ENCODE data around the gene FUT6. TPM values are rescaled to one million over a fixed set of nuclear protein-coding genes. Genes with fewer than 3 reads are reported as not detected.

The FUT6 gene
- total and polyA plus RNA-seq, 7 experiments from 2014 or later = not detected

GRCh38 chr19:5827891-5828660 is 11.4 kb downstream of the FUT6 start:
- H3K4me1 Mint-ChIP-seq = peaks cover 5 to 19% (median 10%) of the 10 kb centered on the region in 7 donors
- H3K27me3 Mint-ChIP-seq = peaks cover 0 to 6% (median 0%) of the 10 kb centered on the region in 5 donors

GRCh38 chr19:5827342-5827890 is 12.1 kb downstream of the FUT6 start:
- Mint-ChIP-seq H3K27ac (peak overlapping the region; percentile 76 to 97 (median 92)), H3K27me3 (peaks cover 0 to 6% (median 0%) of the 10 kb centered on the region in 5 donors), H3K4me1 (peaks cover 5 to 19% (median 10%) of the 10 kb centered on the region in 7 donors), H3K9me3 (peaks cover 0 to 1% (median 0%) of the 10 kb centered on the region in 11 donors), H3K36me3 (no peaks in the 10 kb centered on the region), H3K4me3 (peak overlapping the region; percentile 79 to 98 (median 90))
- CTCF ChIA-PET = interaction anchor here (0.5 to 3.8 kb wide), 6 partner anchors 23 to 382 kb away, joined by 3 to 20 read pairs (median 6); partner anchors contain the start of gene NRTN
- no peak for DNase-seq
- Histone ChIP-seq H3K9me3 (ENCODE audit: control insufficient read depth in 2 of 3, low read length in 3 of 3) (no peaks in the 10 kb centered on the region), H3K4me1 (ENCODE audit: control insufficient read depth in 2 of 2, insufficient read depth in 2 of 2, low read length in 2 of 2) (peaks cover 10 to 17% of the 10 kb centered on the region in 2 donors), H3K36me3 (ENCODE audit: control insufficient read depth in 2 of 3, insufficient read depth in 3 of 3, low read length in 3 of 3) (no peaks in the 10 kb centered on the region), H3K27ac (ENCODE audit: low read depth, low read length) (peak overlapping the region; percentile 80), H3K27me3 (ENCODE audit: control insufficient read depth in 2 of 2, insufficient read depth in 2 of 2, low read length in 2 of 2) (no peaks in the 10 kb centered on the region), H3K4me3 (ENCODE audit: low read length) (peak overlapping the region; percentile 29)
- intact Hi-C loops (cut with micrococcal nuclease) = loop anchor here in 1 of 2 donors (5.0 kb wide), 1 partner anchor 535 kb away; the partner anchor contains the start of gene CLPP
- POLR2A ChIA-PET = interaction anchor here (0.6 to 3.5 kb wide), 14 partner anchors 17 to 373 kb away, joined by 3 to 43 read pairs (median 4); partner anchors contain the start of genes CATSPERD, DUS3L, LONP1 and NDUFA11
- no peak for ATAC-seq

More at GRCh38 chr19:5827891-5828660, 11.4 kb downstream of the FUT6 start:
- DNase-seq (peak; percentile 91 to 98 (median 94)), ATAC-seq (peak; percentile 90)
- no peaks in the 10 kb centered on the region for H3K36me3 ChIP-seq (ENCODE audit: control insufficient read depth in 2 of 3, insufficient read depth in 3 of 3, low read length in 3 of 3)
- H3K27me3 ChIP-seq (ENCODE audit: control insufficient read depth in 2 of 2, insufficient read depth in 2 of 2, low read length in 2 of 2) = no peaks in the 10 kb centered on the region
- no peaks in the 10 kb centered on the region for H3K36me3 Mint-ChIP-seq
- H3K4me1 ChIP-seq (ENCODE audit: control insufficient read depth in 2 of 2, insufficient read depth in 2 of 2, low read length in 2 of 2) = peaks cover 10 to 17% of the 10 kb centered on the region in 2 donors
- peak overlapping the region; percentile 91 to 100 (median 97) for H3K4me3 Mint-ChIP-seq
- peak overlapping the region; percentile 76 for H3K4me3 ChIP-seq (ENCODE audit: low read length)
- ChIA-PET POLR2A (interaction anchor here (0.6 to 3.5 kb wide), 17 partner anchors 18 to 372 kb away, joined by 3 to 43 read pairs (median 3); partner anchors contain the start of genes CATSPERD, DUS3L, LONP1 and NDUFA11), CTCF (interaction anchor here (0.5 to 3.8 kb wide), 9 partner anchors 11 to 382 kb away, joined by 3 to 20 read pairs (median 4); partner anchors contain the start of genes FUT6 and NRTN)
- intact Hi-C loops (cut with micrococcal nuclease) = loop anchor here (1.0 to 5.0 kb wide), 9 partner anchors 24 to 534 kb away; partner anchors contain the start of genes VMAC (in 2 of the 2), CATSPERD (in 1 of the 2), CLPP (in 1 of the 2) and DUS3L (in 1 of the 2)
- H3K9me3 Mint-ChIP-seq = peaks cover 0 to 1% (median 0%) of the 10 kb centered on the region in 11 donors
- peak overlapping the region; percentile 80 for H3K27ac ChIP-seq (ENCODE audit: low read depth, low read length)
- peak overlapping the region; percentile 94 to 100 (median 97) for H3K27ac Mint-ChIP-seq
- no peaks in the 10 kb centered on the region for H3K9me3 ChIP-seq (ENCODE audit: control insufficient read depth in 2 of 3, low read length in 3 of 3)

- Mint-ChIP-seq H3K27me3 (peaks cover 0 to 4% (median 0%) of the 10 kb centered on the region in 5 donors), H3K4me1 (peaks cover 5 to 19% (median 10%) of the 10 kb centered on the region in 7 donors), H3K4me3 (peak overlapping the region; percentile 79 to 98 (median 90)), H3K36me3 (no peaks in the 10 kb centered on the region), H3K27ac (peak overlapping the region; percentile 76 to 97 (median 92)), H3K9me3 (peaks cover 0 to 1% (median 0%) of the 10 kb centered on the region in 11 donors)
- no peaks in the 10 kb centered on the region for H3K36me3 ChIP-seq (ENCODE audit: control insufficient read depth in 2 of 3, insufficient read depth in 3 of 3, low read length in 3 of 3)
- H3K27ac ChIP-seq (ENCODE audit: low read depth, low read length) = peak overlapping the region; percentile 55
- H3K9me3 ChIP-seq (ENCODE audit: control insufficient read depth in 2 of 3, low read length in 3 of 3) = no peaks in the 10 kb centered on the region
- DNase-seq = peak in 5 of 9 donors; percentile 19 to 67 (median 23)
- intact Hi-C loops (cut with micrococcal nuclease) = loop anchor here in 1 of 2 donors (5.0 kb wide), 1 partner anchor 536 kb away; the partner anchor contains the start of gene CLPP
- no peak for ATAC-seq
- CTCF ChIA-PET = interaction anchor here (1.3 to 3.8 kb wide), 2 partner anchors 23 to 29 kb away, joined by 6 to 20 read pairs; partner anchors contain the start of gene NRTN
- peaks cover 10 to 17% of the 10 kb centered on the region in 2 donors for H3K4me1 ChIP-seq (ENCODE audit: control insufficient read depth in 2 of 2, insufficient read depth in 2 of 2, low read length in 2 of 2)
- no peaks in the 10 kb centered on the region for H3K27me3 ChIP-seq (ENCODE audit: control insufficient read depth in 2 of 2, insufficient read depth in 2 of 2, low read length in 2 of 2)
- H3K4me3 ChIP-seq (ENCODE audit: low read length) = no peak overlapping the region
- POLR2A ChIA-PET = interaction anchor here (1.1 to 3.5 kb wide), 7 partner anchors 16 to 373 kb away, joined by 3 to 43 read pairs (median 9); partner anchors contain the start of genes DUS3L, NDUFA11, NRTN and SAFB
Observed at GRCh38 chr19:5826531-5827341, 12.8 kb downstream of the FUT6 start.

- Mint-ChIP-seq H3K27me3 (peaks cover 0 to 4% (median 0%) of the 10 kb centered on the region in 5 donors), H3K36me3 (no peaks in the 10 kb centered on the region), H3K4me1 (peaks cover 5 to 19% (median 11%) of the 10 kb centered on the region in 7 donors), H3K4me3 (no peak overlapping the region), H3K27ac (peak overlapping the region in 2 of 9 donors; percentile 30 to 76), H3K9me3 (peaks cover 0 to 2% (median 0%) of the 10 kb centered on the region in 11 donors)
- DNase-seq = no peak
- ATAC-seq = no peak
- intact Hi-C loops (cut with micrococcal nuclease) = loop anchor here in 1 of 2 donors (5.0 kb wide), 1 partner anchor 537 kb away; the partner anchor contains the start of gene CLPP
- Histone ChIP-seq H3K4me1 (ENCODE audit: control insufficient read depth in 2 of 2, insufficient read depth in 2 of 2, low read length in 2 of 2) (peaks cover 10 to 17% of the 10 kb centered on the region in 2 donors), H3K27ac (ENCODE audit: low read depth, low read length) (no peak overlapping the region), H3K36me3 (ENCODE audit: control insufficient read depth in 2 of 3, insufficient read depth in 3 of 3, low read length in 3 of 3) (no peaks in the 10 kb centered on the region), H3K9me3 (ENCODE audit: control insufficient read depth in 2 of 3, low read length in 3 of 3) (no peaks in the 10 kb centered on the region), H3K4me3 (ENCODE audit: low read length) (no peak overlapping the region), H3K27me3 (ENCODE audit: control insufficient read depth in 2 of 2, insufficient read depth in 2 of 2, low read length in 2 of 2) (no peaks in the 10 kb centered on the region)
- ChIA-PET CTCF (interaction anchor here (3.8 kb wide), 1 partner anchor 21 kb away, joined by 20 read pairs; the partner anchor contains the start of gene NRTN), POLR2A (no interaction called here)
Observed at GRCh38 chr19:5825178-5825577, 14.3 kb downstream of the FUT6 start.

- peaks cover 0 to 4% (median 0%) of the 10 kb centered on the region in 5 donors for H3K27me3 Mint-ChIP-seq
- peaks cover 10 to 17% of the 10 kb centered on the region in 2 donors for H3K4me1 ChIP-seq (ENCODE audit: control insufficient read depth in 2 of 2, insufficient read depth in 2 of 2, low read length in 2 of 2)
- no peak overlapping the region for H3K27ac ChIP-seq (ENCODE audit: low read depth, low read length)
- H3K36me3 Mint-ChIP-seq = no peaks in the 10 kb centered on the region
- ChIA-PET CTCF (no interaction called here), POLR2A (no interaction called here)
- H3K4me1 Mint-ChIP-seq = peaks cover 5 to 19% (median 10%) of the 10 kb centered on the region in 7 donors
- no peaks in the 10 kb centered on the region for H3K36me3 ChIP-seq (ENCODE audit: control insufficient read depth in 2 of 3, insufficient read depth in 3 of 3, low read length in 3 of 3)
- ATAC-seq = no peak
- peak overlapping the region in 1 of 9 donors; percentile 14 for H3K27ac Mint-ChIP-seq
- H3K27me3 ChIP-seq (ENCODE audit: control insufficient read depth in 2 of 2, insufficient read depth in 2 of 2, low read length in 2 of 2) = no peaks in the 10 kb centered on the region
- H3K9me3 Mint-ChIP-seq = peaks cover 0 to 2% (median 0%) of the 10 kb centered on the region in 11 donors
- H3K4me3 ChIP-seq (ENCODE audit: low read length) = no peak overlapping the region
- H3K4me3 Mint-ChIP-seq = peak overlapping the region in 1 of 10 donors; percentile 12
- no peak for DNase-seq
- no peaks in the 10 kb centered on the region for H3K9me3 ChIP-seq (ENCODE audit: control insufficient read depth in 2 of 3, low read length in 3 of 3)
- intact Hi-C loops (cut with micrococcal nuclease) = loop anchor here in 1 of 2 donors (5.0 kb wide), 1 partner anchor 538 kb away; the partner anchor contains the start of gene CLPP
Observed at GRCh38 chr19:5824751-5825150, 14.8 kb downstream of the FUT6 start.

Data from naive thymus-derived CD4-positive, alpha-beta T cell (primary cell).